Measurements from ENCODE around the gene NKD2.
"Not testable (repeated sequence)": the region's sequence is repeated elsewhere in the genome, so short reads cannot be mapped to it uniquely, and the experiment has no call there.

Gene NKD2

GRCh38 chr5:1012900-1013237, 4.3 kb downstream of the NKD2 start:
- DNase-seq (ENCODE audit: low read depth in 1 of 2, low spot score in 1 of 2): no peak

GRCh38 chr5:1013238-1013947, 4.8 kb downstream of the NKD2 start:
- no peak for DNase-seq (ENCODE audit: low read depth in 1 of 2, low spot score in 1 of 2)

- no peak for DNase-seq (ENCODE audit: low read depth in 1 of 2, low spot score in 1 of 2)
Measured at GRCh38 chr5:1013948-1014301, 5.3 kb downstream of the NKD2 start.

GRCh38 chr5:1014346-1014745, 5.7 kb downstream of the NKD2 start:
- DNase-seq (ENCODE audit: low read depth in 1 of 2, low spot score in 1 of 2): no peak

- DNase-seq (ENCODE audit: low read depth in 1 of 2, low spot score in 1 of 2): no peak
Measured at GRCh38 chr5:1014781-1015221, 6.2 kb downstream of the NKD2 start.

- no peak for DNase-seq (ENCODE audit: low read depth in 1 of 2, low spot score in 1 of 2)
Measured at GRCh38 chr5:1015507-1015906, 6.9 kb downstream of the NKD2 start.

- no peak for DNase-seq (ENCODE audit: low read depth in 1 of 2, low spot score in 1 of 2)
Measured at GRCh38 chr5:1016036-1016435, 7.4 kb downstream of the NKD2 start.

- DNase-seq (ENCODE audit: low read depth in 1 of 2, low spot score in 1 of 2): no peak
Measured at GRCh38 chr5:1016476-1016875, 7.9 kb downstream of the NKD2 start.

GRCh38 chr5:1017056-1017455, 8.5 kb downstream of the NKD2 start:
- DNase-seq (ENCODE audit: low read depth in 1 of 2, low spot score in 1 of 2): no peak

- DNase-seq (ENCODE audit: low read depth in 1 of 2, low spot score in 1 of 2): no peak
Measured at GRCh38 chr5:1017691-1018455, 9.3 kb downstream of the NKD2 start.

GRCh38 chr5:1018596-1018995, 10.0 kb downstream of the NKD2 start:
- DNase-seq (ENCODE audit: low read depth in 1 of 2, low spot score in 1 of 2): no peak

GRCh38 chr5:1019001-1019905, 10.7 kb downstream of the NKD2 start:
- no peak for DNase-seq (ENCODE audit: low read depth in 1 of 2, low spot score in 1 of 2)

GRCh38 chr5:1020452-1020961, 11.9 kb downstream of the NKD2 start:
- no peak for DNase-seq (ENCODE audit: low read depth in 1 of 2, low spot score in 1 of 2)

GRCh38 chr5:1021136-1021968, 12.8 kb downstream of the NKD2 start:
- no peak for DNase-seq (ENCODE audit: low read depth in 1 of 2, low spot score in 1 of 2)

- not testable (repeated sequence) for DNase-seq (ENCODE audit: low read depth in 1 of 2, low spot score in 1 of 2)
Measured at GRCh38 chr5:1021969-1022336, 13.4 kb downstream of the NKD2 start.

GRCh38 chr5:1026700-1027621, 18.4 kb downstream of the NKD2 start:
- no peak for DNase-seq (ENCODE audit: low read depth in 1 of 2, low spot score in 1 of 2)

GRCh38 chr5:1027631-1028441, 19.2 kb downstream of the NKD2 start:
- no peak for DNase-seq (ENCODE audit: low read depth in 1 of 2, low spot score in 1 of 2)

- no peak for DNase-seq (ENCODE audit: low read depth in 1 of 2, low spot score in 1 of 2)
Measured at GRCh38 chr5:1028481-1029281, 20.1 kb downstream of the NKD2 start.
